Hair follicular keratinocyte (primary cell): ENCODE measurements around the gene GRK2. TPM values are rescaled to one million over a fixed set of nuclear protein-coding genes. Genes with fewer than 3 reads are reported as not detected.

Experiments
- total RNA-seq: library from RNA; depleted of rRNA; stranded (reverse); fragments of >200 nt; gene quantifications from 2 replicates; pipeline ENCODE4 v1.2.3, GENCODE V29; 2015

The GRK2 gene
- total RNA-seq, result 60.3 and 66.1 TPM in 2 replicates

DNA sequence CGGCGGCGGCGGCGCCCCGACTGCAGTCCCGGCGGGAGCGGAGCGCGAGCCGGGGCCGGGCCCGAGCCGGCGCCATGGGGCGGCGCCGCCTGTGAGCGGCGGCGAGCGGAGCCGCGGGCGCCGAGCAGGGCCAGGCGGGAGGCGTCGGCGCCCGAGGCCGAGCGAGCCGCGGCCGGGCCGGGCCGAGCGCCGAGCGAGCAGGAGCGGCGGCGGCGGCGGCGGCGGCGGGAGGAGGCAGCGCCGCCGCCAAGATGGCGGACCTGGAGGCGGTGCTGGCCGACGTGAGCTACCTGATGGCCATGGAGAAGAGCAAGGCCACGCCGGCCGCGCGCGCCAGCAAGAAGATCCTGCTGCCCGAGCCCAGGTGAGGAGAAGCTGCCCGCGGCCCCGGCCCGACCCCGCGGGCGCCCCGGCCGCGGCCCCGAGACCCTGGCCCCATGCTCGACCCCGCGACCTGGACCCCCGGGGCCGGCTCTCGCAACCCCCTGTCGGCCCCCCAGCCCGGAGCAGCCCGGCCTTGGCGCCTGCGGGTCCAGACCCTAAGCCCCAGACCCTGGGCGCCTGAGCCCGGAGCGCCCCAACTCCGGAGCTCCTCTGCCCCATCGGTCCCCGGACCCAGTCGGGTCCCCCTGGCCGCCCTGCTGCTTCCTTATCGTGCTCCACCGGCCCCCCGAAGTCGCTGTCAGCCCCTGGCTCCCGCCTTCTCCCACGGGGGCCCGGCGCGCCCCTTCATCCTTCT, at the start of gene GRK2:
TSS of gene GRK2 (plus strand) at position 25 of the 739 bp plus-strand sequence. CDS start at position 252, 227 bp downstream.

DNA sequence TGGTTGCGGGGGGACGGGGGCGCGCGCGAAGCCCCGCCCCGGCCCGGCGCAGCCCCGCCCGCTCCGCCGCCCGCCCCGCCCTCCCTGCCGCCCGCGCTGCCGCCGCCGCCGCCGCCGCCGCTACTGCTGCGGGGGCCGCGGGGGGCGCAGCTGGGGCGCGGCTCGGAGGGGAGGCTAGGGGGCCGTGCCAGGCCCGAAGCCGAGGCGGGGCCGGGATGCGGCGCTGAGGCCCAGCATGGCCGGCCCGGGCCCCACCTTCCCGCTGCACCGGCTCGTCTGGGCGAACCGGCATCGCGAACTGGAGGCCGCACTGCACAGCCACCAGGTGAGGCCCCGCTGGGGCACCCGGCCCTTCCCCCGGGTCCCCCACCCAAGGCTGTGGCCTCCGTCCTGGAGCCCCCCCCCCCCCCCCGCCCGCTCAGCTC, 23.0 kb downstream of the GRK2 start, which contains the start of gene ANKRD13D:
TSS of gene ANKRD13D (plus strand) at position 78 of the 425 bp plus-strand sequence. CDS start at position 236, 158 bp downstream.

DNA sequence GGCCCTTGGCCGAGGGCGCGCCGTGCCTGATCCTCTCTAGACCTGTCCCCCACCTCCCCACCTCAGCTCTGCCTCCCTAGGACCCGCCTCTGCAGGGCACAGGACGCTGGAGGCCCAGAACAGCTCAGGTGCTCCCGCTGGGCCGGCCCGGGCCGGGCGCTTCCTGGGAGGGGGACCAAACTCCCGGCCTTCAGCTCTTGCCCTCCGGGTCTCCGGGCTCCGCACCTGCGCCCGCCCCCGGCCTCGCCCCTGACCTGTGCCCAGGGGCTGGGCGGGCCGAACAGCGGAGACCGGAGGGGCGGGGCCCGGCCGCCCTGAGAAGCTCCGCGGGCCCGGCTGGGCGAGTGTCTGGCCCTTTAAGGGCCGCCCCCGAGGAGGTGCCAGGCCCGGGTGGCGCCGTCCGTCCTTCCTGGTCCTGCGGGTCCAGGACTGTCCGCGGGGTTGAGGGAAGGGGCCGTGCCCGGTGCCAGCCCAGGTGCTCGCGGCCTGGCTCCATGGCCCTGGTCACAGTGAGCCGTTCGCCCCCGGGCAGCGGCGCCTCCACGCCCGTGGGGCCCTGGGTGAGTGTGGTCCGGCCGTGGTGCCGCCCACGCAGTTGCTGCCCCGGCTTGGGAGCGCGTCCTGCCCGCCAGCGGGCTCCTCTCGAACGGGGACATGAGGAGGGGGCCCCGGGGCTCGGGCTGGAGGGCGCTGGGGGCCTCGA, 37.0 kb downstream of the GRK2 start, which contains the start of gene SSH3:
TSS of gene SSH3 (plus strand) at position 399 of the 703 bp plus-strand sequence. CDS start at position 495, 96 bp downstream.

Other genes starting within 250 kb of the GRK2 start
- 0.53 and 1.3 TPM in 2 replicates for gene SYT12, start 243.3 kb upstream of the GRK2 start, total RNA-seq
- 234 and 269 TPM in 2 replicates for gene RHOD, start 209.6 kb upstream of the GRK2 start, total RNA-seq
- gene KDM2A, start 147.2 kb upstream of the GRK2 start, total RNA-seq, result 20.2 and 21.2 TPM in 2 replicates
- gene ANKRD13D, start 22.8 kb downstream of the GRK2 start, total RNA-seq, result 34.4 and 35.4 TPM in 2 replicates
- gene SSH3, start 37.1 kb downstream of the GRK2 start, total RNA-seq, result 54.8 and 64.1 TPM in 2 replicates
- gene POLD4, start 87.1 kb downstream of the GRK2 start, total RNA-seq, result 76.9 and 150 TPM in 2 replicates
- 4.6 and 4.7 TPM in 2 replicates for gene CLCF1, start 107.1 kb downstream of the GRK2 start, total RNA-seq
- 5.5 and 16.3 TPM in 2 replicates for gene RAD9A, start 125.5 kb downstream of the GRK2 start, total RNA-seq
- 251 and 264 TPM in 2 replicates for gene PPP1CA, start 135.4 kb downstream of the GRK2 start, total RNA-seq
- not detected in 2 replicates for gene TBC1D10C, start 137.6 kb downstream of the GRK2 start, total RNA-seq
- gene CARNS1, start 149.2 kb downstream of the GRK2 start, total RNA-seq, result 0.30 TPM in 1 of 2 replicates, not detected in the other
- 44.4 and 71.9 TPM in 2 replicates for gene RPS6KB2, start 162.0 kb downstream of the GRK2 start, total RNA-seq
- gene PTPRCAP, start 171.2 kb downstream of the GRK2 start, total RNA-seq, result 0.78 and 1.4 TPM in 2 replicates
- gene CORO1B, start 177.0 kb downstream of the GRK2 start, total RNA-seq, result 65.5 and 82.0 TPM in 2 replicates
- not detected in 2 replicates for gene GPR152, start 186.3 kb downstream of the GRK2 start, total RNA-seq
- not detected in 2 replicates for gene CABP4, start 188.9 kb downstream of the GRK2 start, total RNA-seq
- gene TMEM134, start 202.8 kb downstream of the GRK2 start, total RNA-seq, result 91.8 and 98.6 TPM in 2 replicates
- gene AIP, start 216.6 kb downstream of the GRK2 start, total RNA-seq, result 43.6 and 47.6 TPM in 2 replicates
- gene PITPNM1, start 238.9 kb downstream of the GRK2 start, total RNA-seq, result 28.0 and 39.4 TPM in 2 replicates
- gene CDK2AP2, start 241.7 kb downstream of the GRK2 start, total RNA-seq, result 73.0 and 86.1 TPM in 2 replicates